Peyer's patch (tissue), 4 donors: ENCODE data around the gene APOL1. TPM values are rescaled to one million over a fixed set of nuclear protein-coding genes. Genes with fewer than 3 reads are reported as not detected.
A peak's percentile ranks its signal among the peaks of the same experiment; 100 is the strongest.

ENCODE experiments used
- DNase-seq, 3 donors: peaks; one replicate each; pipeline ENCODE4 v3.0.0-alpha.2; 2017 to 2019
- H3K27ac ChIP-seq, 4 donors: fragments of 200-600 bp; sonication (generic); one replicate each; pipeline ENCODE4 v1.5.1; 2016 to 2019
- H3K27me3 ChIP-seq, 2 donors: fragments of 200-600 bp; sonication (generic); one replicate each; pipeline ENCODE4 v1.5.1; 2019
- H3K36me3 ChIP-seq, 3 donors: fragments of 200-600 bp; sonication (generic); one replicate each; pipeline ENCODE4 v1.5.1; 2016 to 2019
- H3K4me1 ChIP-seq, 4 donors: fragments of 200-600 bp; sonication (generic); one replicate each; pipeline ENCODE4 v1.5.1; 2016 to 2019
- H3K4me3 ChIP-seq, 4 donors: fragments of 200-600 bp; sonication (generic); 1 replicate in 3 of 4; 2 replicates in 1 of 4; pipeline ENCODE4 v1.5.1; 2016 to 2019; ENCODE audit warnings: mild to moderate bottlenecking in 1 of 4
- H3K9me3 ChIP-seq, 4 donors: fragments of 200-600 bp; sonication (generic); one replicate each; pipeline ENCODE4 v1.5.1; 2016 to 2019; ENCODE audit warnings: mild to moderate bottlenecking in 1 of 4
- POLR2A ChIP-seq, 2 donors: fragments of 450-650 bp; IDR thresholded peaks; one replicate each; pipeline ENCODE4 v1.5.1; 2017; ENCODE audit warnings: antibody characterized with exemption in 2 of 2, mild to moderate bottlenecking in 2 of 2, moderate library complexity in 2 of 2
- total RNA-seq, 4 donors: library from RNA; depleted of rRNA; stranded (reverse); fragments of >200 nt; gene quantifications; one replicate each; pipeline ENCODE4 v1.1.0, GENCODE V29; 2016
- TF ChIP-seq, protein P1 (sequence below), 6 experiments: fragments of 450-650 bp in 4 of 6; fragments of 200-600 bp in 2 of 6; sonication (generic) in 1 of 6; IDR thresholded peaks; one replicate each; pipeline ENCODE4 v1.5.1; 2017 to 2019; ENCODE audit warnings: antibody characterized with exemption in 6 of 6, mild to moderate bottlenecking in 3 of 6, moderate library complexity in 1 of 6

The APOL1 gene
- total RNA-seq, 4 donors from 2014 or later, result 12.2 to 23.9 (median 19.8) TPM

DNA sequence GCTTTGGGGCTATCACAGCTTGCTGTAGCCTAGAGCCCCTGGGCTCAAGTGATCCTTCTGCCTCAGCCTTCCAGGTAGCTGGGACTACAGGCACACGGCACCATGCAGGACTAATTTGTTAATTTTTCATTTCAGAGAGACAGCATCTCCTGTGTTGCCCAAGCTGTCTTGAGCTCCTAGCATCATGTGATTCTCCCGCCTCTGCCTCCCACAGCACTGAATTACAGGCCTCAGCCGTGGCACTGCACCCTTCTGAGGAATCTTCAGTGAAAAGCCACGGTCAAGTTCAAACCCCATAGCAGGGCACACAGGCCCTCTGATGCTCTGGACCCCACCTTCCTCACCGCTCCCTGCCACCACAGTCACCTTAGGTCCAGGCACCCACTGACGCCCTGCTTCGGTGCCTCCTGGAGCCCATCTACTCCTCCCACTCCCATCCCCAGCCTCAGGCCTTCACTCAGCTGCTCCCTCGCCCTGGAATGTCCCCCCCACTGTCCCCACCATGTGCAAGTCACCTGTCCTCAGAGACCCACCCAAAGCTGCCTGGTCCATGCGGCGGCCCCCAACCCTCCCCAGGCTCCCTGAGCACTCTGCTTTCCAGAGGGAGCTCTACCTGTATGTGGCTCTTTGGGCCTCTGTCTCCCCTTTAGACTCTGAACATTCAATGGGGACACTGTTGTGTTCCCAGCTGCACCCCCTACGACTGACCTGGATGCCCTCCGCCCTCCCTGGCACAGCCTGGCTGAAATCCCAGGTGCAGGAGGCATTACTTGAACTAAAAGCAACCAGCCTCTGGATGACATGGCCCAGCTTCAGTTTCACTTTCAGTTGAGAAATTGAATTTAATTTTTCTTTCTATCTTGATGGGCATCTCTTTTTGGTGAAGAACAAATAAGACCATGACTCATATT, 15.2 kb upstream of the APOL1 start:
- Histone ChIP-seq H3K27me3 (no peaks in the 10 kb centered on the region), H3K9me3 (no peaks in the 10 kb centered on the region), H3K4me3 (peak overlapping the region; percentile 46 to 83 (median 62)), H3K4me1 (peaks cover 0 to 43% (median 14%) of the 10 kb centered on the region in 4 donors), H3K27ac (peak overlapping the region; percentile 84 to 98 (median 93)), H3K36me3 (peaks cover 0 to 17% (median 0%) of the 10 kb centered on the region in 3 donors)
- DNase-seq, result no peak
- TF ChIP-seq, protein P1, sequence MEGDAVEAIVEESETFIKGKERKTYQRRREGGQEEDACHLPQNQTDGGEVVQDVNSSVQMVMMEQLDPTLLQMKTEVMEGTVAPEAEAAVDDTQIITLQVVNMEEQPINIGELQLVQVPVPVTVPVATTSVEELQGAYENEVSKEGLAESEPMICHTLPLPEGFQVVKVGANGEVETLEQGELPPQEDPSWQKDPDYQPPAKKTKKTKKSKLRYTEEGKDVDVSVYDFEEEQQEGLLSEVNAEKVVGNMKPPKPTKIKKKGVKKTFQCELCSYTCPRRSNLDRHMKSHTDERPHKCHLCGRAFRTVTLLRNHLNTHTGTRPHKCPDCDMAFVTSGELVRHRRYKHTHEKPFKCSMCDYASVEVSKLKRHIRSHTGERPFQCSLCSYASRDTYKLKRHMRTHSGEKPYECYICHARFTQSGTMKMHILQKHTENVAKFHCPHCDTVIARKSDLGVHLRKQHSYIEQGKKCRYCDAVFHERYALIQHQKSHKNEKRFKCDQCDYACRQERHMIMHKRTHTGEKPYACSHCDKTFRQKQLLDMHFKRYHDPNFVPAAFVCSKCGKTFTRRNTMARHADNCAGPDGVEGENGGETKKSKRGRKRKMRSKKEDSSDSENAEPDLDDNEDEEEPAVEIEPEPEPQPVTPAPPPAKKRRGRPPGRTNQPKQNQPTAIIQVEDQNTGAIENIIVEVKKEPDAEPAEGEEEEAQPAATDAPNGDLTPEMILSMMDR (IDR thresholded peaks at IDR 0.05), result no peak
- no peak for TF ChIP-seq POLR2A (IDR thresholded peaks at IDR 0.05)

- H3K27ac ChIP-seq, result peak overlapping the region; percentile 84 to 98 (median 93)
- peak overlapping the region; percentile 46 to 83 (median 62) for H3K4me3 ChIP-seq
- TF ChIP-seq, protein P1 (IDR thresholded peaks at IDR 0.05), result no peak
- TF ChIP-seq POLR2A (IDR thresholded peaks at IDR 0.05), result no peak
- DNase-seq, result no peak
- H3K4me1 ChIP-seq, result peaks cover 0 to 43% (median 14%) of the 10 kb centered on the region in 4 donors
- no peaks in the 10 kb centered on the region for H3K9me3 ChIP-seq
- H3K27me3 ChIP-seq, result no peaks in the 10 kb centered on the region
- peaks cover 0 to 9% (median 0%) of the 10 kb centered on the region in 3 donors for H3K36me3 ChIP-seq
Measured at GRCh38 chr22:36238373-36239149, 14.4 kb upstream of the APOL1 start.

DNA sequence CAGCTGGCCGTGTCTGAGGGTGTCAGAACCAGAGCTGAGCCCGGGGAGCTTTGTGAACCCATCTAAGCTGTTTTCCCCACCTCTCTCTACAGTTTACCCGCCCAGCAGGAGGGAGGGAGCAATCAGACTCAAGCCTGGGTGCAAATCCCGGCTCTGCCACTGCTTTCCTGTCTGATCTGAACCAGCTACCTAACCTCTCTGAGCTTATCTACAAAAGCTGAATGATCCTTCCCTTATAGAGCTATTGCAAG, 13.9 kb upstream of the APOL1 start:
- no peaks in the 10 kb centered on the region for H3K9me3 ChIP-seq
- H3K36me3 ChIP-seq, result peaks cover 0 to 4% (median 0%) of the 10 kb centered on the region in 3 donors
- no peaks in the 10 kb centered on the region for H3K27me3 ChIP-seq
- H3K4me3 ChIP-seq, result peak overlapping the region; percentile 46 to 83 (median 62)
- DNase-seq, result no peak
- no peak for TF ChIP-seq POLR2A (IDR thresholded peaks at IDR 0.05)
- TF ChIP-seq, protein P1 (IDR thresholded peaks at IDR 0.05), result no peak
- H3K27ac ChIP-seq, result peak overlapping the region; percentile 84 to 98 (median 93)
- H3K4me1 ChIP-seq, result peaks cover 0 to 43% (median 14%) of the 10 kb centered on the region in 4 donors

DNA sequence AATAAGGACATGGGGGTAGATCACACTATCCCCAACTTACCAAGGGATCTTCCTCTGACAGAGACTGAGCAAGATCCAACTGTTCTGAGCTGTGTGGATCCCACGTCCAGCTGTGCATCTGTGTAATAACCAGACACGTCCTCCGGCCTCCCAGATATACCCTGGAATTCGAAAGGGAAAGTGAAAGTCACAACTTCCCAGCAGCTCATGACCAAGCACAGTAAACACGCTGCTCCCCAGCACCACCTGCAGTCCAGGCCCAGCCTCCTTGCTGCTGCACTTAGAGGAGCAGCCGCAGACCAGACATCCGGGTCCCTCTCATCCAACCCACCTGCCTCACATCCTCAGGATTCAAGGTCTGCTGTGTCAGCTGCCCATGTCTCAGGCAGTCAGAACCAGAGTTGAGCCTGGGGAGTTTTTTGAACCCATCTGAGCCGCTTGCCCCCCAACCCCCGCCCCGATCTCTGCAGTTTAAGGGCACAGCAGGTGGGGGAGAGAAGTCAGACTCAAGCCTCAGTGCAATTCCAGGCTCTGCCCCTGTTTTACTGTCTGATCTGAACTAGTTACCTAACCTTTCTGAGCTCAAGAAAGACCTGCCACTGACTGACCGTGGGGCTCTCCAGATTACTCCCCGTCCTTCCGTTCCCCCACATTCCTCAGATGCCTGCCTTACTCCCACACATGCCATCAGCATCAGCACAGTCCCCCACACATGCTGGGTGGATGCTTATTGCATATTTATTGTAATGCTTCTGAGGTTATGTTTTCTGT, 13.3 kb upstream of the APOL1 start, which contains the start of gene APOL2:
Gene APOL2 (minus strand): TSS at position 127 of the 771 bp plus-strand sequence. CDS start 6,365 bp downstream, outside the sequence.
- H3K27me3 ChIP-seq, result no peaks in the 10 kb centered on the region
- peaks cover 0 to 40% (median 14%) of the 10 kb centered on the region in 4 donors for H3K4me1 ChIP-seq
- TF ChIP-seq POLR2A (IDR thresholded peaks at IDR 0.05), result peak; percentile 91 to 92
- TF ChIP-seq, protein P1 (IDR thresholded peaks at IDR 0.05), result peak; percentile 42 to 82 (median 72)
- peak; percentile 89 to 96 (median 93) for DNase-seq
- peak within 1 kb of the TSS; percentile 84 to 98 (median 93) for H3K27ac ChIP-seq
- H3K4me3 ChIP-seq, result peak within 1 kb of the TSS; percentile 46 to 83 (median 62)
- H3K36me3 ChIP-seq, result peaks cover 0 to 4% (median 0%) of the 10 kb centered on the region in 3 donors
- H3K9me3 ChIP-seq, result no peaks in the 10 kb centered on the region

- peak overlapping the region in 1 of 4 donors; percentile 47 for H3K27ac ChIP-seq
- no peak for TF ChIP-seq POLR2A (IDR thresholded peaks at IDR 0.05)
- TF ChIP-seq, protein P1 (IDR thresholded peaks at IDR 0.05), result no peak
- H3K36me3 ChIP-seq, result no peaks in the 10 kb centered on the region
- no peak overlapping the region for H3K4me3 ChIP-seq
- H3K27me3 ChIP-seq, result no peaks in the 10 kb centered on the region
- peaks cover 0 to 3% (median 0%) of the 10 kb centered on the region in 4 donors for H3K4me1 ChIP-seq
- peak in 1 of 3 donors; percentile 29 for DNase-seq
- no peaks in the 10 kb centered on the region for H3K9me3 ChIP-seq
Measured at GRCh38 chr22:36243986-36244385, 8.9 kb upstream of the APOL1 start.
